GM21576 (cell line): ENCODE results near the gene SCN5A.

Experiments used
- ATAC-seq: cut with Tn5 transposase; IDR thresholded peaks from one replicate; pipeline ENCODE4 v1.9.1; 2021; ENCODE audit warnings: mild to moderate bottlenecking, moderate library complexity; ENCODE audit not compliant: unreplicated experiment

Gene SCN5A

DNA sequence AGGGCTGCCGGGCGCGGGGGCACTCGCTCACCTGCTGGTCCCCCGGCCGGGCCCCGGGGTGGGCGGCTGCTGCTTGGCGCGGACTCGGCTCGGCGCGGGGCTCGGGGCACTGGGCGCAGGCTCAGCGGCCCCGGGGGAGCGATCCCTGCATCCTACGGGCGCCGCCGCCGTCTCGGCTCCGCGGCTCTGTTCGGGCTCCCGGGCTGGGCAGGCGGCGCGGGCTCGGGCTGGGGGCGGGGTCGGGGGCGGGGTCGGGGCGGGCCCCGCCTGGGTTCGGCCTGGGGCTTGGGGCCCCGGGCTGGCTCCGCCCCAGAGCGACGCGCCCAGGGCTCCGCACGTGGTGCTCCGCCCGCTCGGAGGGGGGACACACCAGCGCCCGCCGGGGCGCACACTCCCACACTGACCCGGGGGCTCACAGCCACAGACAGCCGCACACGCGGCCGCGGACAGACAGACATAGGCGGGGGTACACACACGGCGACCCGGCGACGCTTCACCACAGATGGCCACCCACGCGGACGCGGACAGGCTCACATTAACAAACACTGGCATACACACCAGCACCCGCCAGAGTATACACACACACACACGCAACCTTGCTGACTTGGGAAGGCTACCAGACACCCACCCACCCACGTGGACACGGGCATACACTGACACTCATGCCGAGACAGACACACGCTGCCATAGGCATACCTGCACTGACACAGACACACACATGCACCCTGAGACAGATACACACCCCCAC, at the start of gene SCN5A:
Gene SCN5A (minus strand): TSS at position 188 of the 748 bp plus-strand sequence. CDS start 16,380 bp downstream, outside the sequence.
- no peak for ATAC-seq

- ATAC-seq, result no peak
These were observed 49.3 kb upstream of the SCN5A start for GRCh38 chr3:38698760-38699159.

GRCh38 chr3:38698061-38698460, 48.6 kb upstream of the SCN5A start:
- no peak for ATAC-seq

GRCh38 chr3:38696034-38696433, 46.5 kb upstream of the SCN5A start:
- no peak for ATAC-seq

GRCh38 chr3:38690185-38690584, 40.7 kb upstream of the SCN5A start:
- ATAC-seq, result no peak

DNA sequence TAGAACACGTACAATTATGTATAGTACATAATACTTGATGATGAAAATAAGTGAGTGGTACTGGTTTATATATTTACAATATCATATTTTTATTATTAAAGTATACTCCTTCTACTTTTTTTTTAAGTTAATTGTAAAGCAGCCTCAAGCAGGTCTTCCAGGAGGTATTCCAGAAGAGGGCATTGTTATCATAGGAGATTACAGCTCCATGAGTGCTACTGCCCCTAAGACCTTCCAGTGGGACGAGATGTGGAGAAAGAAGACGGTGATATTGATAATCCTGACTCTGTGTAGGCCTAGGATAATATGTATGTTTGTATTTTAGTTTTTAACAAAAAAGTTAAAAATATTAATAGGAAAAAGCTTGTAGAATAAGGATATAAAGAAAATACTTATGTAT, 40.3 kb upstream of the SCN5A start:
- no peak for ATAC-seq

- ATAC-seq, result no peak
These were observed 39.9 kb upstream of the SCN5A start for GRCh38 chr3:38689346-38689745.

- ATAC-seq, result no peak
These were observed 37.8 kb upstream of the SCN5A start for GRCh38 chr3:38687321-38687720.

GRCh38 chr3:38684546-38684945, 35.1 kb upstream of the SCN5A start:
- no peak for ATAC-seq

DNA sequence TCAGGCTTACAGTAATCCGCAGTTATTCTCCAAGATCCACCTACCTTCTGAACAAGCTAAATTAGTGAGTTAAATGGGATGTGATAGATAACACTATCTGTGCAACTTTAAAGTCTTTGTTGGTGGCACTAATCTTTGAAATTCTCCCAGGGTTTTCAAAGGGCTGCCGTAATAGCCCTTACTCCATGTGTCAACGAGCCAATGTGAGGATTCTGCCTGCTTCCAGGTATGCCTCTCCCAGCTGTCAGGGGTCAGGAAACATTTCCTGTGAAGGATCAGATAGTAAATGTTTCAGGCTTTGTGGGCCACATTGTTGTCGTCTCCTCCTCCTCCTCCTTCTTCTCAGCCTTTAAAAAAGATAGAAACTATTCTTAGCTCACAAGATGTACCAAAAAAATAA, 20.2 kb upstream of the SCN5A start:
- no peak for ATAC-seq

DNA sequence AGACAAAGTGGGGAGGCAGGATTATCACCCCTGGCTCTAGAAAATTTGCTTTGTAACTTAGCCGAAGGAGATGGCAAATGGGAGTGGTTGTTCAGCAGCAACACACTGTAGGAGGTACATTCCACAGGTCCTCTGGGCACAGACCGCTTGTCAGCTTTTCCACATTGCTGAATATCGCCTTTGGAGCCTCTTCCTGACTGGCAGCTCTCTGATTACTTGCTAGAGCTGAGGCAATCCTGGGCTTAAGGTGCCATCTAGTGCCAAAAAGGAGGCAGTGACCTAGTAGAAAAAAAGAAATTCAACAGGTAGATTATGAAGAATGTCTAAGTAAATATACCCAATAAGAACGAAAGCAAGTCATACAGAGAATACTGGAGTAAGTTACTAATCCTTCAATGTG, 13.1 kb upstream of the SCN5A start:
- no peak for ATAC-seq

DNA sequence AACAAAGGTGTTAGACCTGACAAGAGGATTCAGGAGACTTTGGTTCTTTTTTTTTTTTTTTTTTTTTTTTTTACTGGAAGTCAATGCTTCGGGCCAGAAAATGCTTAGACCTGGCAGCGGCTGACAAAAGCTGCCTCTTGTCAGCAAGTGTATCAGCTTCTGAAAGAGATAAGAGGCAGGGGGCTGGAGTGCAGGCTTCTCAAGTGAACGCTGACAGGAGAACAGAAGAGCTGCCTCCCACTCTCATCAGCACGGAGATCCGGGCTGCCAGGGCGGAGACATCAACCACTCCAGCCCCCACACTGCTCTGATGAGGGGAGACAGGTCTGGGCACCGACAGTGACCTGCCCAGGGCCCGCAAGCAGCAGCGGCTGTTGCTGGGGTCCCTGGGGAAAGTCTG, 9.4 kb upstream of the SCN5A start:
- no peak for ATAC-seq

GRCh38 chr3:38657369-38657768, 7.9 kb upstream of the SCN5A start:
- no peak for ATAC-seq

DNA sequence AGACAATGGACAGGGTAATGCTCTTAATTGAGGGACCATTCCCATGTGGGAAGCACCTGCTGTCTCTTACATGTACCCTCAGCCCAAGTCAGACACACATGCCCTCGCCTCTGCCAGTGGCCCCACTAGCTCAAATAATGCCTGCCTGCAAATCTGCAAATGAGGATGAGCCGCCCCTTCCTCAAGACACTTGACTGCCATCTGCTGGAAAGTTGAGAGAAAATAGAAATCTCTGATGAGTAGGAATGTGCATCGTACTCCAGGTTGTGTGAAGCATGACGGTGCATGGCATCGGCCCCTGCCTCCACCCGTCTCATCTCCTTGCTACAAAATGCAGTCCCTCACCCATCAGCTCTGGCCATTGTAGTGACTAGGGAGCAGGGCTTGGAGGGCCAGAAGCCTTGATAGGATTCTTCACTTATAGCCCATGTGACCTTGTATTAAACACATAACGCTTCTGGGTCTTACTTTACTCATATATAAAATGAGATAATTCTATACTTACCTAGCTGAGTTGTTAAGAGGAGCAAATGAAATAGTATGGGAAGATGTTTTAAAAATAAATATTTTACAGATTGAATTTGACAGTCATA, 6.3 kb upstream of the SCN5A start:
- no peak for ATAC-seq

DNA sequence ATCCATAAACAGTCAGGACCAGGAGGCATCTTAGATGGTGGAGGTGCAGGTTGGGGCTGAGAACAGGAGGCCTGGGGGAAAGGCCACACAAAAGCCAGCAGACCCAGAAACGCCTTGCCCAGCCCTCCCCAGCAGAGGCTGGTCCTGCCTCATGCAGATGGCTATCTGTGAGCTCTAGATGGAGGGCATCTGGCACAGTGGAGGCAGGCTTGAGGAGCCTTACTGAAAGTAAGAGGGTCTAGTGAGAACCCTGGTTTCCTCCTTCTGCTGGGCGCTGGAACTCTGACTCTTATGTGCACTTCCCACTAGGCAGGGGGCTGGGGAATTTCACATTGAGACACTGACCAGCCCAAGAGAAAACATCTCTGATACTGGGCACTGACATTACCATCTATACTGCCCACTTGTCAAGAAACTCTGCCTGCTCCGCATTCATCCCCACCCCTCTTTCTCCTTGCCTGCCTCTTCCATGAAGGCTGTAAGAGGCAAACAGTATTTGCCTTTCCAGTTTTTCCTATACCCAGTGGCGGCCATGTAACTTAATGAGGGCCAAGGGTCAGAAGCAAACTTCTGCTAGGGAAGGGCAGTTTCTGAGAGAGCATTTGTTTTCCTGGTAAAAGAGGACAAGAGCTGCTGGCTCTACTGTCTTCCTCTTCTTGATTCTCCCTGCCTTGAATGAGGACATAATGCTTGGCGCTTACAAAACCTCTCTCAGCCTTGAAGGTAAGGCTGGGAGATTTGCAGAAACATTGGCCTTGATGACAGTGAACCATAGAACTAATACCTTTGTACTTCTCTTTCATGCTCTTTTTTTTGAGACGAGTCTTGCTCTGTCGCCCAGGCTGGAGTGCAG, 4.4 kb upstream of the SCN5A start:
- ATAC-seq, result no peak

GRCh38 chr3:38652934-38653333, 3.4 kb upstream of the SCN5A start:
- no peak for ATAC-seq

GRCh38 chr3:38651153-38651789, 1.8 kb upstream of the SCN5A start:
- ATAC-seq, result peak; percentile 51

- ATAC-seq, result no peak
These were observed 913 bp upstream of the SCN5A start for GRCh38 chr3:38650248-38650951.

GRCh38 chr3:38648659-38649499, 608 bp downstream of the SCN5A start:
- no peak for ATAC-seq
